ENCODE data around the gene NKAIN4.

The NKAIN4 gene

DNA sequence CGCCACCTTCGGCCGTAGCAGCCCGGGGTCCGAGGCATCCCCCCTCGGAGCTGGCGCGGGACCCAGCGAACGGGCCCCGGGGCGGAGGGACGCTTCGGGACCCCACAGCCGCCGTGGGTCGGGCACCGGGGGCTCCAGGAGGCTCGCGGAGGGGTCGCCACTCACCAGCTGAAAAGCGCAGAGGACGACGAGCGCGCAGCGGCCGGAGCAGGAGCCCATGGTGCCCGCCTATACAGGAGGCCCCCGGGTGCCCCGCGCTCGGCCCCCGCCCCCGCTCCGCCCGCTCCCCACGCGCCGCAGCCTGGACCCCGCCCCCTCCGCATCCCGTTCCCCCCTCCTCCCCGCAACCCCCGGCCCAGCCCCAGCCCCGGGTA, at the start of gene NKAIN4:
Gene NKAIN4, minus strand, starts transcription at position 232 of the 374 bp plus-strand sequence. Its CDS starts 13 bp downstream, at position 219.
- no peak for ATAC-seq
- peaks cover 3% of the 10 kb centered on the region for H3K4me1 Mint-ChIP-seq
- H3K27ac Mint-ChIP-seq: no peak within 1 kb of the TSS
- peaks cover 47% of the 10 kb centered on the region for H3K27me3 Mint-ChIP-seq
- no peaks in the 10 kb centered on the region for H3K36me3 Mint-ChIP-seq (ENCODE audit: low read depth)
- DNase-seq: no peak
- H3K4me3 Mint-ChIP-seq: no peak within 1 kb of the TSS
- H3K9me3 Mint-ChIP-seq: no peaks in the 10 kb centered on the region

DNA sequence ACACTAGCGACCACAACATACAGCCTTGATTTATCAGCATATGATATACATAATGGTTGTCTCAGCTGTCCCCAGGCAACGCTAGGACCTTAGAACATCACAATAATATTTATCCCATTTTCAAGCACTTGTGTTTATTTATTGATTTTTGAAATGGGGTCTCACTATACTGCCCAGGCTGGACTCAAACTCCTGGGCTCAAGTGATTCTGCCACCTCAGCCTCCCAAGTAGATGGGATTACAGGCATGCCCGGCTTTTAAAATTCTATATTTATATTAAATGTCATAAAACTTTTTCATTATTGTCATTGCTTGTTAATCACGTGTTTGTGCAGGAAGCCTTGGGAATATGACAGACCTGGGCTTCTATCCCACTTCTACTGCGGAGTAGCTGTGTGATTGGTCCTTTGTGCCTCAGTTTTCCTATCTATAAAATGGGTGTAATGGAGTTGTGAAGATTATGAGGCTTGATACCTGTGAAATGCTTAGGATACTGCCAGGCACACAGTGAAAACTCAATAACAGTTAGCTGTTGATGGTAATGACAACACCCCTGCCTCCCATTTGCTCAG, 48.9 kb upstream of the NKAIN4 start:
- Mint-ChIP-seq H3K27me3 (peaks cover 21% of the 10 kb centered on the region), H3K9me3 (peaks cover 7% of the 10 kb centered on the region), H3K4me1 (no peaks in the 10 kb centered on the region), H3K36me3 (ENCODE audit: low read depth) (no peaks in the 10 kb centered on the region), H3K4me3 (no peak overlapping the region), H3K27ac (no peak overlapping the region)
- no peak for DNase-seq
- no peak for ATAC-seq

- DNase-seq (no peak), ATAC-seq (no peak)
- Mint-ChIP-seq H3K9me3 (peaks cover 7% of the 10 kb centered on the region), H3K27ac (no peak overlapping the region), H3K4me1 (no peaks in the 10 kb centered on the region), H3K27me3 (peaks cover 26% of the 10 kb centered on the region), H3K36me3 (ENCODE audit: low read depth) (no peaks in the 10 kb centered on the region), H3K4me3 (no peak overlapping the region)
Observed at GRCh38 chr20:63301671-63302070, 47.4 kb upstream of the NKAIN4 start.

- Mint-ChIP-seq H3K4me1 (peaks cover 2% of the 10 kb centered on the region), H3K4me3 (no peak overlapping the region), H3K36me3 (ENCODE audit: low read depth) (no peaks in the 10 kb centered on the region)
Observed at GRCh38 chr20:63298731-63299312, 44.6 kb upstream of the NKAIN4 start.

DNA sequence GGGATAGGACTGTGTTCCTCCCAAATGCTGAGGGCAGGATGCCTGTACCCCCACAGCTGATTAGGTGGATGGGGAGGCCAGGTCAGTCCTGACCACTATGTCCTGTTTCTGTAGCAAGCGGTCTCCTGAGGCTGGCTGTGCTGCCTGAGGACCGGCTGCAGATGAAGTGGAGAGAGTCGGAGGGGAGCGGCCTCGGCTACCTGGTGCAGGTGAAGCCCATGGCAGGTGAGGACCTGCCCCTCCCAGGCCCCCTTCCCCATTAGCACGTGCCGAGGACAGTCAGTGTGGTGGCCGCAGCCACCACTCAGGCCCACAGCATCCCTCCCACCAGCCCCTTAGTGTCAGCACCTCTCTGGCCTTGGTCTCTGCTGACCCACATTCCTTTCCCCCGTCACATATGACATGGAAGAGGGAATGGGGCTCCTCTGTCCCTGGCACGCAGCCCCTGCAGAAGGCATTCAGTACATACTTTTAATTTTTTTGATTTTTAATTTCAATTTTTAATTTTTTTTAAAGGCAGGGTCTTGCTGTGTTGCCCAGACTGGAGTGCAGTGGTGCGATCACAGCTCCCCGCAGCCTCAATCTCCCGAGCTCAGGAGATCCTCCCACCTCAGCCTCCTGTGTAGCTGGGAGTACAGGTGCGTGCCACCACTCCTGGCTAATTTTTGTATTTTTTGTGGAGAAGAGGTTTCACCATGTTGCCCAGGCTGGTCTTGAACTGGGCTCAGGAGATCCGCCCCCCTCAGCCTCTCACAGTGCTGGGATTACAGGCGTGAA, 43.7 kb upstream of the NKAIN4 start:
- H3K36me3 Mint-ChIP-seq (ENCODE audit: low read depth): no peaks in the 10 kb centered on the region
- peaks cover 30% of the 10 kb centered on the region for H3K27me3 Mint-ChIP-seq
- no peak for ATAC-seq
- H3K9me3 Mint-ChIP-seq: peaks cover 7% of the 10 kb centered on the region
- peaks cover 2% of the 10 kb centered on the region for H3K4me1 Mint-ChIP-seq
- no peak for DNase-seq
- no peak overlapping the region for H3K27ac Mint-ChIP-seq
- H3K4me3 Mint-ChIP-seq: no peak overlapping the region

More at GRCh38 chr20:63298731-63299312, 44.6 kb upstream of the NKAIN4 start:
- no peak overlapping the region for H3K27ac Mint-ChIP-seq
- DNase-seq: no peak
- ATAC-seq: no peak
- H3K27me3 Mint-ChIP-seq: peaks cover 30% of the 10 kb centered on the region
- H3K9me3 Mint-ChIP-seq: peaks cover 7% of the 10 kb centered on the region

- no peak overlapping the region for H3K4me3 Mint-ChIP-seq
- ATAC-seq (no peak), DNase-seq (no peak)
- H3K27ac Mint-ChIP-seq: no peak overlapping the region
- H3K27me3 Mint-ChIP-seq: peaks cover 30% of the 10 kb centered on the region
- peaks cover 7% of the 10 kb centered on the region for H3K9me3 Mint-ChIP-seq
- no peaks in the 10 kb centered on the region for H3K36me3 Mint-ChIP-seq (ENCODE audit: low read depth)
- H3K4me1 Mint-ChIP-seq: peaks cover 2% of the 10 kb centered on the region
Observed at GRCh38 chr20:63297371-63297781, 43.1 kb upstream of the NKAIN4 start.

DNA sequence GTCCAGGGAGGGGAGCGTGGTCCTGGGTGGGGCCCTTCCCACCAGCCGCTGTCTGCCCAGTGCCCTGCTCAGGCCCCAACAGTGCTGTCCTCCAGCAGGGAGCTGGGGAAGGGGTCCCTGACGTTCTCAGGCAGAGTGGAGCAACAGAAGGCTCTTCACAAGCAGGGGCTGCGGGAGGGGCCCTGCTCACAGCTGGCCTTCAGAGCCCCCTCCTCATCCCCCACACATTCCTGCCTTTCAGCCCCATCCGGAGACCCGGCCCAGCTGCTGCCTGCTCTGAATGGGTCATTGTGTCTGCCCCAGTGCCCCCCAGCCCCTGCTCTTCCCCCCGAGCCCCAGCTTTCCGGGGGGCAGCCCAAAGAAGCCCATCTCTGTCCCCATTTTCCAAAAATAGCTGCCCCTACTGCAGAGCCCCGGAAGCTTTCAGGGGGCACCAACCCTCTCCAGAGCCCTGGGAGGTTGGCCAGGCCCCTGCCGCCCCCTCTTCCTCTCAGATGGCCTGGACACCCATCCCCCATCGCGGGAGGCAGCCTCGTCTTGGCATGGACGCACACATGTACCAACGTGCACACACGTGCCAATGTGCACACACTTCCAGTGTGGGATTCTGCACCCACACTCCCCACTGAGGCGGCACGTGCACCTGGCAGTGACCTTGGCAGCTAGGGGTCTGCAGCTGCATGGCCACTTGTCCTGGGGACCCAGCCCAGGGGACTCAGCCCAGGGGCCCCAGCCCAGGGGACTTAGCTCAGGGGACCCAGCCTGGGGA, 42.5 kb upstream of the NKAIN4 start:
- Mint-ChIP-seq H3K27ac (no peak overlapping the region), H3K4me3 (no peak overlapping the region), H3K36me3 (ENCODE audit: low read depth) (no peaks in the 10 kb centered on the region), H3K9me3 (peaks cover 4% of the 10 kb centered on the region), H3K4me1 (peaks cover 2% of the 10 kb centered on the region), H3K27me3 (peaks cover 30% of the 10 kb centered on the region)
- DNase-seq (no peak), ATAC-seq (no peak)

DNA sequence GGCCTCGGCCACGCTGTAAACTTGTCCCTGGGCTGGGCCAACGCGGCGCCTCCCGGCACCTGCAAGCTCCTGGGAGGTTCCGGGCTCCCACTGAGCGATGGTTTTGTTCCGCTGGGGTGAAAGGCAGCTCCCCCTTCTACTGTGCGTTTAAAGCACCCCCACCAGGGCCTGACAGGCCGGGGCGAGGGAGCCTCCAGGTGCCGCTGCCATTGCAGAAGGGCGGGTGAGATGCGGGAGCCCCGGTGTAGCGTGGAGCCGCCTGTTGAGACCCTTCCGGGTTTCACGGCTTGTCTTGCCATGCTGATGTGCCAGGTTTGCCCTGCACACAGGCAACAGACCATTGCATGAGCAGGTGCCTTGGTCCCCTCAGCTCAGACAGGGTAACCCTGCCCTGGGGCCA, 41.6 kb upstream of the NKAIN4 start:
- H3K27ac Mint-ChIP-seq: no peak overlapping the region
- H3K36me3 Mint-ChIP-seq (ENCODE audit: low read depth): no peaks in the 10 kb centered on the region
- no peak for ATAC-seq
- DNase-seq: no peak
- no peaks in the 10 kb centered on the region for H3K9me3 Mint-ChIP-seq
- peaks cover 2% of the 10 kb centered on the region for H3K4me1 Mint-ChIP-seq
- peaks cover 24% of the 10 kb centered on the region for H3K27me3 Mint-ChIP-seq
- H3K4me3 Mint-ChIP-seq: no peak overlapping the region

GRCh38 chr20:63295422-63295821, 41.2 kb upstream of the NKAIN4 start:
- H3K4me1 Mint-ChIP-seq: peaks cover 2% of the 10 kb centered on the region
- peaks cover 24% of the 10 kb centered on the region for H3K27me3 Mint-ChIP-seq
- no peak overlapping the region for H3K4me3 Mint-ChIP-seq
- DNase-seq (no peak), ATAC-seq (no peak)
- H3K9me3 Mint-ChIP-seq: no peaks in the 10 kb centered on the region
- no peaks in the 10 kb centered on the region for H3K36me3 Mint-ChIP-seq (ENCODE audit: low read depth)
- H3K27ac Mint-ChIP-seq: no peak overlapping the region

GRCh38 chr20:63295018-63295417, 40.8 kb upstream of the NKAIN4 start:
- Mint-ChIP-seq H3K4me1 (peaks cover 2% of the 10 kb centered on the region), H3K9me3 (no peaks in the 10 kb centered on the region), H3K36me3 (ENCODE audit: low read depth) (no peaks in the 10 kb centered on the region), H3K27me3 (peaks cover 20% of the 10 kb centered on the region), H3K4me3 (no peak overlapping the region), H3K27ac (no peak overlapping the region)
- ATAC-seq: no peak
- no peak for DNase-seq

- Mint-ChIP-seq H3K27me3 (peaks cover 20% of the 10 kb centered on the region), H3K9me3 (no peaks in the 10 kb centered on the region), H3K4me3 (no peak overlapping the region), H3K36me3 (ENCODE audit: low read depth) (no peaks in the 10 kb centered on the region), H3K27ac (no peak overlapping the region), H3K4me1 (peaks cover 2% of the 10 kb centered on the region)
- DNase-seq (no peak), ATAC-seq (no peak)
Observed at GRCh38 chr20:63294536-63294900, 40.3 kb upstream of the NKAIN4 start.

DNA sequence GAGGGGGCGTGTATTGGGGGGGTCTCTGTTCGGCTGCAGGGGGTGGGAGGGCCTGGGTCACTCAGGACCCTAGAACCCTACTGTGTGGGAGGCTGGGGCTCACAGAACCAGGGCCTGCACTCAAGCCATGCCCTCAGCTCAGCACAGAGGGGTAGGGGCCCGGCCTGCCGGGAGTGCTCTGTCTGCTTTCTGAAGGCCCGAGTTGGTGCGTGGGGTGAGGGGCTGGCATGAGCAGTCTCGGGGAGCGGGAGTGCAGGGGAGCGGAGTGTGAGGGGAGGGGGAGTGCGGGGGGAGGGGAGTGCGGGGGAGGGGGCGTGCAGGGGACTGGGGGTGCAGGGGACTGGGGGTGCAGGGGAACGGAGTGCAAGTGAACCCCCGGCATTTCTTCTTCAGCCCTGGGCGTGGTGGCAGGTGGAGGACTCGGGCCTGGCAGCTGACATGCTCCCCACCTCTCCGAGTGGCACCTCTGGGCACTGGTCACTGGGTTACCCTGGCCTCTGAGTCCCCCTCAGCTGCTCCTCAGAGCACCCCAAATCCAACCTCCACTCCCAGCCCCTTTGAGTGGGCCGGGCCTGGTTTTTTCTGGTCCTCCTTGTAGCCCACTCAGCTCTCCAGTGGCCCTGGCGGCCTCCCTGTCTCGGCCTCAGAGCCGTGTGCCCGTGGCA, 39.7 kb upstream of the NKAIN4 start:
- no peak overlapping the region for H3K27ac Mint-ChIP-seq
- no peak overlapping the region for H3K4me3 Mint-ChIP-seq
- no peaks in the 10 kb centered on the region for H3K9me3 Mint-ChIP-seq
- no peaks in the 10 kb centered on the region for H3K36me3 Mint-ChIP-seq (ENCODE audit: low read depth)
- DNase-seq: no peak
- ATAC-seq: no peak
- peaks cover 15% of the 10 kb centered on the region for H3K27me3 Mint-ChIP-seq
- H3K4me1 Mint-ChIP-seq: peaks cover 2% of the 10 kb centered on the region

- Mint-ChIP-seq H3K36me3 (ENCODE audit: low read depth) (no peaks in the 10 kb centered on the region), H3K9me3 (no peaks in the 10 kb centered on the region), H3K27me3 (peaks cover 12% of the 10 kb centered on the region), H3K4me1 (peaks cover 2% of the 10 kb centered on the region), H3K4me3 (no peak overlapping the region), H3K27ac (no peak overlapping the region)
- ATAC-seq (no peak), DNase-seq (no peak)
Observed at GRCh38 chr20:63293456-63293855, 39.2 kb upstream of the NKAIN4 start.

GRCh38 chr20:63292904-63293303, 38.6 kb upstream of the NKAIN4 start, which contains the start of gene COL20A1:
COL20A1 (plus strand) TSS chr20:63293186; CDS start chr20:63295108, 1,922 bp downstream.
- Mint-ChIP-seq H3K27me3 (peaks cover 11% of the 10 kb centered on the region), H3K4me3 (no peak within 1 kb of the TSS), H3K4me1 (peaks cover 2% of the 10 kb centered on the region), H3K9me3 (no peaks in the 10 kb centered on the region), H3K27ac (no peak within 1 kb of the TSS), H3K36me3 (ENCODE audit: low read depth) (no peaks in the 10 kb centered on the region)
- ATAC-seq: no peak
- DNase-seq: no peak

Data from activated naive CD8-positive, alpha-beta T cell treated with anti-CD3 and anti-CD28 coated beads, Interleukin-2, amount 50 U/mL, for 24 hours (primary cell).